ENCODE measurements around the gene MYMK. TPM values are rescaled to one million over a fixed set of nuclear protein-coding genes. Genes with fewer than 3 reads are reported as not detected.

The MYMK gene
- total RNA-seq, 2 donors from 2014 or later = not detected

DNA sequence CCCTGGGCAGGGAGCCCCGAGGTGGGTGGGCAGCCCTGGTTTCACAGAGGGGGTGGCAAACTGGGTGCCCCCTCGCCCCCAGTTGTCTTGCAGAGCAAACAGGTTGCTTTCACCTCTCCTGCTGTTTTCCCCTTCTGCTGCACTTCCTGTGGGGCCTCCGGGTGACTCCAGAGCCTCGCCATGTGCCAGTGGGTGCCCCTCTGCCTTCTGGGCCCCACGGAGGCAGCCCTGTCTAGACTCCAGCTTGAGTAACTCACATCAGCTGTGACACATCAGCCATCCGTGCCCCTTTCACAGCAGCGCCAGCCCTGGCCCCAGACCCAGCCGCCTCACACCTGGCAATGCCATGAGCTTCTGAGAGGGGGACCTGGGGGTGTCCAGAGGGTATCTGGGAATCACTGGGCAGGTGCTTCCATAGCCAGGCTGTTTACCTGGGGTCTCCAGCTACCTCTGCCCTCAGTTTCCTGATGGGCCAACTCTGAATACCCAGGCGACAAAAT lies 46.7 kb upstream of the MYMK start:
- WGBS, 2 donors = 75 to 83% methylated on average over 5 to 9 of the region's 9 CpGs
- TF ChIP-seq POLR2A (IDR thresholded peaks at IDR 0.05) = no peak
- TF ChIP-seq, protein P1, sequence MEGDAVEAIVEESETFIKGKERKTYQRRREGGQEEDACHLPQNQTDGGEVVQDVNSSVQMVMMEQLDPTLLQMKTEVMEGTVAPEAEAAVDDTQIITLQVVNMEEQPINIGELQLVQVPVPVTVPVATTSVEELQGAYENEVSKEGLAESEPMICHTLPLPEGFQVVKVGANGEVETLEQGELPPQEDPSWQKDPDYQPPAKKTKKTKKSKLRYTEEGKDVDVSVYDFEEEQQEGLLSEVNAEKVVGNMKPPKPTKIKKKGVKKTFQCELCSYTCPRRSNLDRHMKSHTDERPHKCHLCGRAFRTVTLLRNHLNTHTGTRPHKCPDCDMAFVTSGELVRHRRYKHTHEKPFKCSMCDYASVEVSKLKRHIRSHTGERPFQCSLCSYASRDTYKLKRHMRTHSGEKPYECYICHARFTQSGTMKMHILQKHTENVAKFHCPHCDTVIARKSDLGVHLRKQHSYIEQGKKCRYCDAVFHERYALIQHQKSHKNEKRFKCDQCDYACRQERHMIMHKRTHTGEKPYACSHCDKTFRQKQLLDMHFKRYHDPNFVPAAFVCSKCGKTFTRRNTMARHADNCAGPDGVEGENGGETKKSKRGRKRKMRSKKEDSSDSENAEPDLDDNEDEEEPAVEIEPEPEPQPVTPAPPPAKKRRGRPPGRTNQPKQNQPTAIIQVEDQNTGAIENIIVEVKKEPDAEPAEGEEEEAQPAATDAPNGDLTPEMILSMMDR (IDR thresholded peaks at IDR 0.05) = no peak

DNA sequence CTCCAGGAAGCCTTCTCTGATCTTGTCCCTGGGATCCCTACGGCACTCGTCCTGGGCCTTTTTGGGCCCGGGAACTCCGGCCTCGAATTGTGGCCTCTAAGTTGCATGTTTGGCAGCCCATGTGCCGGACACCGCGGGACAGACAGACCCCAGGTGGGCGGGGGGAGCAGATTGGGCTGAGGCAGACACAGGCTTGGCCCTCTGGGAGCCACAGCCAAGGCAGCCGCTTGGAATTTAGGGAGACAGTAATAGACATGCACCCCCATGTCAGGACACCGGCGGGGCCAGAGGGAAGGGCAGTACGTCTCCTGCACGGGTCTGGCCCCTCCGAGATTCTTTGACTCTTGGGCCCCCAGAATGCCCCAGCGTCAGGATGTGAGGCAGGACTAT lies 45.9 kb upstream of the MYMK start:
- intact Hi-C loops (cut with DNase I) = no loop called here
- Histone ChIP-seq H3K4me1 (no peaks in the 10 kb centered on the region), H3K27ac (no peak overlapping the region), H3K4me3 (no peak overlapping the region), H3K36me3 (replicated peaks in 1 of 2; ENCODE audit: insufficient read depth in 1 of 2, low read depth in 2 of 2) (no peaks in the 10 kb centered on the region), H3K9me3 (no peaks in the 10 kb centered on the region), H3K27me3 (no peaks in the 10 kb centered on the region)
- DNase-seq (no peak), ATAC-seq (no peak)
- WGBS, 2 donors = 76 to 82% methylated on average over 7 to 16 of the region's 16 CpGs
- no peak for TF ChIP-seq POLR2A (IDR thresholded peaks at IDR 0.05)
- TF ChIP-seq, protein P1 (IDR thresholded peaks at IDR 0.05) = no peak

More for the DNA sequence above, 46.7 kb upstream of the MYMK start:
- H3K27ac ChIP-seq = no peak overlapping the region
- no peak for DNase-seq
- no peaks in the 10 kb centered on the region for H3K9me3 ChIP-seq
- H3K4me1 ChIP-seq = no peaks in the 10 kb centered on the region
- no peak for ATAC-seq
- intact Hi-C loops (cut with DNase I) = no loop called here
- H3K36me3 ChIP-seq (replicated peaks in 1 of 2; ENCODE audit: insufficient read depth in 1 of 2, low read depth in 2 of 2) = no peaks in the 10 kb centered on the region
- H3K27me3 ChIP-seq = no peaks in the 10 kb centered on the region
- H3K4me3 ChIP-seq = no peak overlapping the region

DNA sequence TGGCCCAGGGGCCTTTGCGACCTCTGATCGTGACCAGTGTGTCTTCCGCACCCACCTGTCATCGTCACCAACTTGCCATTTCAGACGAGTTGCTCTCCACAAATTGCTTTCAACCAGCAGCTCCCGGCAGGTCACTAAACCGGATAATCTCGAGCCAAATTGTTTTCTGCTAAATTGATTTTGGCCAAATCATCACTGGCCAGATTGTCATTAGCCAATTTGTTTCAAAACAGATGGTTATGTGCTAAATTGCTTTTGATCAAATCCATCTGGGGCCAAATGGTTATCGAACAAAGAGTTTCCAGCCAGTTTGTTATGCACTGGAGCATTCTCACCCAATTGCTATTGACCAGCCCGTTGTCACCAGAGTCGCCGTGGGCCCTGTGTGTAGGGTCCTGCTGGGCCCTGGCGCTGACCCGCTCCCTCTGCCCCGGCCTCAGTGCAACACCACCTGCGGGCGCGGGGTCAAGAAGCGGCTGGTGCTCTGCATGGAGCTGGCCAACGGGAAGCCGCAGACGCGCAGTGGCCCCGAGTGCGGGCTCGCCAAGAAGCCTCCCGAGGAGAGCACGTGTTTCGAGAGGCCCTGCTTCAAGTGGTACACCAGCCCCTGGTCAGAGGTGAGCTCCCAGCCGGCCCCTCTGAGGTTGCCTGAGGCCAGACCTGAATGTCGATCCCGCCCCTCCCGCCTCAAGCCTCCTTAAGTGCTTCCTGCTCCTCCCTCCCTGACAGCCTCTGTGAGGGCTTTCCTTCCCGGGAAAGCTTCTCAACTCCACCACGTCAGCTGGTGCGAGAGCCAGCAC lies 45.3 kb upstream of the MYMK start:
- 72 to 80% methylated on average over 19 to 34 of the region's 36 CpGs for WGBS, 2 donors
- Histone ChIP-seq H3K4me1 (no peaks in the 10 kb centered on the region), H3K9me3 (no peaks in the 10 kb centered on the region), H3K4me3 (no peak overlapping the region), H3K27ac (no peak overlapping the region), H3K36me3 (replicated peaks in 1 of 2; ENCODE audit: insufficient read depth in 1 of 2, low read depth in 2 of 2) (no peaks in the 10 kb centered on the region), H3K27me3 (no peaks in the 10 kb centered on the region)
- intact Hi-C loops (cut with DNase I) = no loop called here
- TF ChIP-seq POLR2A (IDR thresholded peaks at IDR 0.05) = no peak
- TF ChIP-seq, protein P1 (IDR thresholded peaks at IDR 0.05) = no peak
- DNase-seq = no peak
- ATAC-seq = no peak

DNA sequence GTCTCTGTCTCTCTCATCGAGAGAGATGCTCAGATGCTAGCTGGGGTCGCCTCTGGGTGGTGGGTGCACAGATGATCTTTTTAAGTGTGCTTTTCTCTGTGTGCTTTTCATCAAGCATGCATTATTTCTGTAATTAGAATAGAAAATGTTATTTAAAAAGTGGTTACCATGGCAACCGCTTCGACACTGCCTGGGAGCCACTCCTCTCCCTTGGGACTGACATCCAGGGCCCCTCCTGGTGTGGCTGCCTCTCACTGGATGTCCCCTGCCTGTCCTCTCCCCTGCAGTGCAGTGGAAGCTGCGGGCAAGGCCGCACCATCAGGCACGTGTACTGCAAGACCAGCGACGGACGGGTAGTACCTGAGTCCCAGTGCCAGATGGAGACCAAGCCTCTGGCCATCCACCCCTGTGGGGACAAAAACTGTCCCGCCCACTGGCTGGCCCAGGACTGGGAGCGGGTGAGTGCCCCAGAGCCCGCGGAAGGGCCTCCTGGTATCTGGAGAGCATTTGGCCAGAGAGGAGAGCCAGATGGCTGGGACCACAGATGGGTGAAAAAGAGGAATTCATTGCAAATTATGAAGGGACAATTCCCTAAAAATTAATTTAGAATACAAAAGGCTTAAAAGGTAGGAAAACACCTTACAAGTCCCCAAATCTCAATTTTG lies 44.5 kb upstream of the MYMK start:
- DNase-seq (no peak), ATAC-seq (no peak)
- intact Hi-C loops (cut with DNase I) = no loop called here
- Histone ChIP-seq H3K36me3 (replicated peaks in 1 of 2; ENCODE audit: insufficient read depth in 1 of 2, low read depth in 2 of 2) (no peaks in the 10 kb centered on the region), H3K4me3 (no peak overlapping the region), H3K9me3 (no peaks in the 10 kb centered on the region), H3K4me1 (no peaks in the 10 kb centered on the region), H3K27ac (no peak overlapping the region), H3K27me3 (no peaks in the 10 kb centered on the region)
- 75 to 82% methylated on average over 12 to 14 of the region's 14 CpGs for WGBS, 2 donors
- TF ChIP-seq, protein P1 (IDR thresholded peaks at IDR 0.05) = no peak
